Right ventricle myocardium superior (tissue), 1 donor: ENCODE measurements around the gene CNIH3. TPM values are rescaled to one million over a fixed set of nuclear protein-coding genes. Genes with fewer than 3 reads are reported as not detected.

Experiments used
- ATAC-seq: fragments of 200-7000 bp; cut with Tn5 transposase; one replicate; pipeline ENCODE4 v1.9.1; 2020; ENCODE audit warnings: mild to moderate bottlenecking; ENCODE audit not compliant: poor library complexity
- DNase-seq: peaks from one replicate; pipeline ENCODE4 v3.0.0-alpha.2; 2020
- intact Hi-C: fragments of 100-400 bp; cut with DNase I; formaldehyde crosslinking; loops from one replicate; pipeline ENCODE4 v1.11.2; 2022
- total RNA-seq: library from RNA; stranded (reverse); fragmentation: NEBNext Ultra II Directional; extraction: Animal tissue kit (Norgen Biotek cat#: 25700); gene quantifications from one replicate; pipeline ENCODE4 v1.2.1, GENCODE V29; 2021
- donor health status: DM: no; HTN: yes; CAD: no; lungs with severe emphysema.

The CNIH3 gene
- total RNA-seq, 1 donor from 2014 or later = 1.2 TPM

GRCh38 chr1:224779536-224779935 is 163.4 kb downstream of the CNIH3 start:
- ATAC-seq (no peak), DNase-seq (no peak)
- intact Hi-C loops = no loop called here

GRCh38 chr1:224780736-224781135 is 164.6 kb downstream of the CNIH3 start:
- ATAC-seq (no peak), DNase-seq (no peak)
- intact Hi-C loops = no loop called here

DNA sequence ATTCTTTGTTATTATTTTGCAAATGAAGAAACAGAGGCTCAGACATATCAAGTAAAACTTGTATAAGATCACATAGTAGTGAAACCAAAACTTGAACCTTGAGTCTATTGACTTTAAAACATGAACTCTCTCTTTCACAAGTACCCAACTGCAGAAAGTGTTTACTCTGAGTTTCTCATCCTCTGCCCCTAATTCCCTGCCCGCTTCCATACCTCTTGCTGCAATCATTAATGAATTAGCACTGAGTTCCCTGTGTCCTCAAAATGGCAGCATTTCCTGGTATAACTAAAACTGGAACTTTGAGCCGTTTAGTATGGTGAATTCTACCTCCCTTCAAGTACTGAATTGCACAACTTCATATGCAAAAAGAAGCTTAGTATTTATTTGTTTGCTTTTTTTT is 165.7 kb downstream of the CNIH3 start:
- intact Hi-C loops = no loop called here
- ATAC-seq = no peak

DNA sequence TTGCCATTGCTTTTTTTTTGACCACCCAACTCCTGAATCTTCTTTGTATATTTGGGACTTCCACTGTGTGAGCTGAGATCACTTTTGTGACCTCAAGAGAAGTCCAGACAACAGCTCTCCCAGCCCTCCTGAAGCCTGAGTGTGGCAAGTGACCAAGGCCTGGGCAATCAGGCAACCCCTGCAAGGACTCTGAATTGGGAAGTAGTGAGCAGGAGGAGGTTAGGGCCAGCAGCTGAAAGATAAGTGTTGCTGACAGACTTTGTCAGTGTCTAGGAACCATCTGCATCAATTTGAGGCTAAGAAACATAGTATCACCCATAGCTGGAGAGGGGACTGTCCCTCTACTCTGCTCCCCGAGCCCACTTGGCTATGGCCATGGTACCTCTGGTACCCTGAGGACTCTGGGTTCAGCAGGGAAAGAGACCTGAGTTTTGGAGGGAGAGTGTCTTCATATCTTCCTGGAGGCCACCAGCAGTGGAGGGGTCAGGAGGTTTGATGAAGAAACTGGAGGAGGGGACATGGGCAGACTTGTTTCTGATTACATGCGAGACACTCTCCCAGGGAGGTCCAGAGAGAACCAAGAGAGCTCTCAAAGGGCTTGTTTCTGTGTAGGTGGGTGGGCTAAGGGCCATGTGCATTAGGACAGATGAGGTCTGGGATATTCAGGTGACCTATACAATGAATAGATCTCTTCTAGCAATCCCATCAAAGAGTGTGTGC is 166.3 kb downstream of the CNIH3 start:
- ATAC-seq (no peak), DNase-seq (no peak)
- intact Hi-C loops = no loop called here

More for the DNA sequence above, 165.7 kb downstream of the CNIH3 start:
- no peak for DNase-seq

- ATAC-seq = no peak
- intact Hi-C loops = no loop called here
- no peak for DNase-seq
Observed at GRCh38 chr1:224783006-224783651, 167.0 kb downstream of the CNIH3 start.

DNA sequence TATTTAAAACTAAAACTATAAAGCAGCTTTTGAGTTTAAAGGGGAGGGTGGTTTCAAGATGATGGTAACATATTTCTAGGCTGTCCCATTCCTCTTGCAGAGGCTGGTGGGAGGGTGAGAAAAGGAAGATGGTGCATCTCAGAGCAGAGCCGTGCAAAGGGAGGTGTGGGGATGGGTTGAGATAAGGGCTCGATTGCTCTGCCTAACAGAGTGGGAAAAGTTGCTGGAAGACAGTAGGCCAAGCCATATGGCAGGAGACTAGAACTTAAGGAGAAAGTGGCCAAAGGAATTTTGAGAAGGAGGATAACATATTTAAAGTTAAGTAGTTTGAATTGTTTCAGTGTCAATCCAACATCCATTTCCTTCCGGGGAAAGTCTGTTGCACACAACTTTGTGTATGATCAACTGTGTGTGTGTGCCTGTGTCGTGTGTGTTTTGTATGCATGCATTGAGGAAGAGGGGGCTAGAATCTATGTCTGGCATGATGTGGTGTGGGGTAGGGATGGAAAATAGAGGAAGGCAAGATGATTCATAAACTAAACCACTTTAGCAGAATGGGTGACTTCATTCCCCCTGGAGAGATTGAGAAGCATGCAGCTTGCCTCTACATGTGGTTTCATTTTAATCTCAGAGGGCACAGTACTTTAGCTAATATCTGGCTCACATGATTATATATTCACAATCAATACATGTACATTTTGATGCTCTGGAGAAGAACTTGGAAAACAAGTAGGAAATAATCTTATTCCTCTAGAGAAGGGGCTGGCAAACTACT is 168.3 kb downstream of the CNIH3 start:
- ATAC-seq = no peak
- no peak for DNase-seq
- intact Hi-C loops = no loop called here

DNA sequence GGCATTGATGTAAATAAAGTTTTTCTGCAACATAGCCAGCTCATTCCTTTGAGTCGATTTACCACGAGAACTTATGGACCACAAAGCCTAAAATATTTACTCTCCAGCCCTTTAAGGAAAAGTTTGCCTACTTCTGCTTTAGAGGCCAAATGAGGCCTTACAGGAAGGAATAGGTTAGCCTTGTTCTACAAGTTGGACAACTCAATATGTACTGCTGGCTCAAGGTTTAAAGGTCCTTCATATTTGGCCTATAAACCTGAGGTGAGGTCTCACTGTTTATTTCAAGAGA is 168.9 kb downstream of the CNIH3 start:
- intact Hi-C loops = no loop called here
- ATAC-seq (no peak), DNase-seq (no peak)

- ATAC-seq = no peak
- intact Hi-C loops = no loop called here
- no peak for DNase-seq
Observed at GRCh38 chr1:224785622-224786021, 169.5 kb downstream of the CNIH3 start.

- intact Hi-C loops = no loop called here
- ATAC-seq = no peak
- no peak for DNase-seq
Observed at GRCh38 chr1:224786533-224787250, 170.6 kb downstream of the CNIH3 start.

GRCh38 chr1:224789311-224789710 is 173.2 kb downstream of the CNIH3 start:
- no peak for DNase-seq
- intact Hi-C loops = no loop called here
- ATAC-seq = no peak

Other genes with a start within 250 kb of the CNIH3 start
- gene WDR26, start 181.5 kb upstream of the CNIH3 start, total RNA-seq = 53.0 TPM